Stimulated activated CD4-positive, alpha-beta T cell treated with anti-CD3 and anti-CD28 coated beads, TNF-alpha, amount 100 ng/mL, for 1 hour (primary cell): ENCODE measurements around the gene SFT2D1.
A peak's percentile ranks its signal among the peaks of the same experiment; 100 is the strongest.
"Not testable (repeated sequence)": the region's sequence is repeated elsewhere in the genome, so short reads cannot be mapped to it uniquely, and the experiment has no call there.

Experiments used
- DNase-seq, 3 donors: peaks; one replicate each; pipeline ENCODE4 v3.0.0-alpha.2; 2020; ENCODE audit warnings: low read depth in 3 of 3, low spot score in 1 of 3

The SFT2D1 gene

GRCh38 chr6:166342349-166343149 lies at the start of gene SFT2D1:
Gene SFT2D1, minus strand, starts transcription at chr6:166342545. Its CDS starts 64 bp downstream, at chr6:166342481.
- DNase-seq: peak; percentile 33 to 70 (median 47)

DNA sequence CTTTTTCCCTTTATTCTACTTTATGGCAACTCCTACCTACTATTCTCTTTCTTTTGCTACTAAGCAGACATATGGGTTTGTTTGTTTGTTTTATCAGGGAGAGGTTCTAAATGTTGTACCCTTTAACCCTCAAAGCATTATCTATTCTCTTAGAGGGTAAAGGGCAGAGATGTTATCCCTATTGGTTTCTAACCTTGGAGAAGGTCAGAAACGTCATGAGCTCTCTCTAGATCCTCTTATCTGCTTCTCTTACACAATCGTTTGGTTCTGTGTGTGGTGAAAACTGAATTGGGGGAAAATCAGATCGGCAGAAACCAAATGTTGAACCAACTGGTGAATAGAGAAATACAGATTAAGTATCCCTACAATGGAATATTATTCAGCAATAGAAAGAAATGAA lies 46.8 kb upstream of the SFT2D1 start:
- no peak for DNase-seq

- DNase-seq: no peak
Observed at GRCh38 chr6:166388290-166389004, 46.1 kb upstream of the SFT2D1 start.

DNA sequence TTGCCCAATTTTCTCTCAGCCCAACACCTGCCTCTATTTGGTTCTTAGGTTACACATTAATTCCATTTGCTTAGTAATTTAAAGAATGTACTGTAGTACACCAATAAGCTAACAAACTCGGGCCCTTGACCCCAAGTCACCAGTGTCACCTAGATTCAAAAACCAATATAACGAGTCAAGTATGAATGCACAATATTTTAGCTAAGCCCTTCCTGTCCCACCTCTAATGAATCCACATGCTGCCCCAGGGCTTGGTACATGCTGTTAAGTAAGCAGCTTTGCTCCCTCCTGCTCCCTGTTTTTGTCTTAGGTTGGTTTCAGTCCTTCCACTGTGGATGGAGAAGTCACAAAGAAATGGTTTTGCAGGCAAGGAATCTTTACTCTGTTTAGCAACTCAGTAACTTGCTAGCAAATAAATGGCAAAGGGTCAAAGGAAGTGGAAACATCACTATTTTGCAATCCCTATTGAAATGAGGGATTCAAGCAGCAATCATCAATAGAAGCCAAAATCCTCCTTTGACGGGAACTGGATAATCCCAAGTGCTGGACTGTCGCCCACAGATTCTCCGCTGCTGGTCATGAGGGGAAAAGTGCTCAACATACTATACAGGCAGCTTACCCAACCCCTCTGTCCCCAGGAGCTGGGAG lies 45.4 kb upstream of the SFT2D1 start:
- no peak for DNase-seq

GRCh38 chr6:166387098-166387497 lies 44.8 kb upstream of the SFT2D1 start:
- DNase-seq: not testable (repeated sequence)

DNA sequence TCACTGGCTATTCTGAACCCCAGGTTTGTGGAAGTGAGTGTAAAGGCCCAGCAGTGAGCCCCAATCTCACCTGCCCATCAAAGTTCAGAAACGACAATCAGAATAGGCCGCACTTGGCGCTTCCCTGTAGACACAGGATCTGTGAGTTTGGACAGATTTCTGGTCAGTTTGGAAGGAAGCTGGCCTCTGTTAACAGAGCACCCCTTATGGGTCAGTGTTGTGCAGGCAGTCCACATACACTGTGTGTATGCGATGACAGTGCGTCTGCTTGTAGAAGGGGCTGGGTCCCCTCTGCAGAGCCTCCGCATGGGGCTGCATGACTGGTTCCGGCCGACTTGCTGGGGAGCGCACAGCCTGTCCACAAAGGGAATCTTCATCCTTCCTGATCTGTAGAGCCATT lies 43.8 kb upstream of the SFT2D1 start:
- no peak for DNase-seq

DNA sequence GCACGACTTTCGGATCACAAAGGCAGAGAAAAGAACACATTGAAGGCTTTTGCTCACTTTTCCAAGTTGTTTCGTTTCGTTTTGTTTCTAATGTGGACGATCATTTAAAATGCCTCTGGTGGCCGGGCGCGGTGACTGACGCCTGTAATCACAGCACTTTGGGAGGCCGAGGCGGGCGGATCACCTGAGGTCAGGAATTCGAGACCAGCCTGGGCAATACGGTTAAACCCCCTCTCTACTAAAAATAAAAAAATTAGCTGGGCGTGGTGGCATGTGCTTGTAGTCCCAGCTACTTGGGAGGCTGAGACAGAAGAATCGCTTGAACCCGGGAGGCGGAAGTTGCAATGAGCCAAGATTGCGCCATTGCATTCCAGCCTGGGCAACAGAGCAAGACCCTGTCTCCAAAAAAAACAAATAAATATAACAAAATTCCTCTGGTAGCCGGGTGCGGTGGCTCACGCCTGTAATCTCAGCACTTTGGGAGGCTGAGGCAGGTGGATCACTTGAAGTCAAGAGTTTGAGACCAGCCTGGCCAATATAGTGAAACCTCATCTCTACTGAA lies 41.5 kb upstream of the SFT2D1 start:
- DNase-seq: peak in 1 of 3 donors; percentile 5

GRCh38 chr6:166382933-166383801 lies 40.8 kb upstream of the SFT2D1 start, which contains the start of gene MPC1:
Gene MPC1, minus strand, starts transcription at chr6:166382940. Its CDS starts 64 bp downstream, at chr6:166382876.
- peak; percentile 78 to 92 (median 88) for DNase-seq

- no peak for DNase-seq
Observed at GRCh38 chr6:166382500-166382932, 40.2 kb upstream of the SFT2D1 start.

DNA sequence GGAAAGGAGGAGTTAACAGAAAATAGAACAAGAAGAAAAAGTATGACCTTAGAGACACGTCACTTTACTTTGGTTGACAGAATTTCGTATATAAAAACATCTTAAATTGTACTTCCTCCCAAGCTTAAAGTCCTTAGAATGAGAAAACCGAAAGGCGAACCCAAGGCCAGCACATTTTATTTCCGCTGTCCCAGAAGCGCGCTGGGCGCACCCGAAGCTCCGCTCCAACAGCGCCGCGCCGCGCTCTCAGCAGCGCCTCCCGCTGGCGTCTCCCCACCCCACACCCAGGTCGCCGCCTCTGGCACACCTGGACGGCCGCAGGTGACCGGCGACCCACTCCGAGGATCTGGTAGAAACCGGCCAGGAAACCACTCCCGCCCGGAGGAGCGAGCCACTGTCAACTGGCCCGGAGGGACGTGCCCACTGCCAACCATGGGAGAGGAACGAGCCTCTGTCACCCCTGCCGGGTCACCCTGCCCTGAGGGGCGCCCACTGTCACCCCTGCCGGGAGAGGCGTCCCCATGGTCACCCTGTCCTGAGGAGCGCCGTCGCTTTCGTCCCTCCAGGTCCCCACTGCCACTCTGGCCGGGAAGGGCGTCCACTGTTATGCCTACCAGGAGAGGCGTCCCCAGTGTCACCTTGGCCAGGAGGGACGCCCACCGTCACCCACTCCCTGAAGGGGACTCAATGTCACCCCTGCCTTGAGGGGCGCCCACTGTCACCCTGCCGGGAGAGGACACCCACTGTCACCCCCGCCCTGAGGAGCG lies 39.6 kb upstream of the SFT2D1 start:
- peak in 2 of 3 donors; percentile 33 to 54 for DNase-seq

DNA sequence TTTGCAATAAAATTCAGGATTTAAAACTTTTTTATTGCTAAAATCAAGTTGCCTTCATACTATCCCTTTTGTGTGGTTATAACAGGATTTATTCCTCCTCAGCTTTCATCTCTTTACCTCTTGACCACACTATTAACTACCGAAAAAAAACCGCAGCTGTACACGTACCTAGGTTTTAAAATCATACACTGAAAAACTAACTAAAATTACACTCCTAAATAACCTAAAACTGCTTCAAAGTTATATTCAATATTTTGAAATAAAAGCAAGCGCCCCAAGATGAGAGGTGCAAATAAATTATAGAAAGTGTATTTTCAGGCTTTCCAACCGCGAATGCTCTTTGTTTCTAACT lies 39.0 kb upstream of the SFT2D1 start:
- no peak for DNase-seq

GRCh38 chr6:166379800-166380199 lies 37.5 kb upstream of the SFT2D1 start:
- DNase-seq: no peak

DNA sequence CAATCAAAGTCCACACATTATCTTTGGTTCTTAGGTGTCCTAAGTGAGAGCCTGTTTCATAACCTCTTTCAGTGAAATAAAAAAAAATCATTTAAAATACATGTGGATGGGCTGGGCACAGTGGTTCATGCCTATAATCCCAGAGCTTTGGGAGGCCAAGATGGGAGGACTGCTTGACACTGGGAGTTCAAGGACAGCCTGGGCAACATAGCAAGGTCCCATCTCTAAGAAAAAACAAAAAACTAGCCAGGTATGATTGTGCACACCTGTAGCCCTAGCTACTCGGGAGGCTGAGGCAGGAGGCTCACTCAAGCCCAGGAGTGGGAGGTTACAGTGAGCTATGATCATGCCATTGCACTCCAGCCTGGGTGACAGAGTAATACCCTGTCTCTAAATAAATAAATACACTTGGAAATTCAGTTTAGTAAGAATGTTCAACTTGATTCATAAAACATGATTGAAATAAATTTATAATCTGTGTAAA lies 36.8 kb upstream of the SFT2D1 start:
- DNase-seq: no peak

- no peak for DNase-seq
Observed at GRCh38 chr6:166377721-166378120, 35.4 kb upstream of the SFT2D1 start.

DNA sequence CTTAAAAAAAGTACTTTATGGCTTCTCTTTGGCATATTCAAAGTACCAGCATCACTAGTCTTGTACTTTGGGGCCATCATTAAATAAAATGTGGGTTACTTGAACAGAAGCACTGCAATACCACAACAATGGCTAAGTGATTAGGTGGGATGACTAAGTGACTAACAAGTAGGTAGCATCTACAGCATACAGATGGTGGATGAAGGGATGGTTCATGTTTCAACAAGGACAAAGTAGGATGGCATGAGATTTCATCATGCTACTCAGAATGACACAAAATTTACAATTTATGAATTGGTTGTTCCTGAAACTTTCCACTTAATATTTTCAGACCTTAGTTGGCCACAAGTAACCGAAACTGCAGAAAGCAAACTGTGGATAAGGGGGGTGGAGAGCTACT lies 32.7 kb upstream of the SFT2D1 start:
- no peak for DNase-seq

- DNase-seq: no peak
Observed at GRCh38 chr6:166370489-166370888, 28.1 kb upstream of the SFT2D1 start.

GRCh38 chr6:166369782-166370181 lies 27.4 kb upstream of the SFT2D1 start:
- DNase-seq: no peak

DNA sequence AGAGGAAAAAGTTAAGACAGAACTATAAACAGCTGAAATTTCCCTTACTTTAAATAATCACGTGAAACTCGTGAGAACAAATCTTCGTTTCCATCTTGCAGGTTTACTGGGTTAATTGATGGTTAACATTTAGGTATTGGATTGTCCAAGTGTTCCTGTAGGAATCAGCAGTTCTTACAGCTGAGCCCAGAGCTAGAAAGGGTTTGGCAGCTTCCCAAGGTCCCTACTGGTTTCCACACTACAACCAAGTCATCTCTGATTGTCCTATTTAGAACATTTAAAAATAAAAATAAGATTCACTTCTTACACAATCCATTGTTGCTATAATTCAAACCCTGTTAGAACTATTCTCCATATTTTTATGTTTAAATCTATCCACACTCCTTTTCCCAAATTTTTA lies 24.6 kb upstream of the SFT2D1 start:
- no peak for DNase-seq

- DNase-seq: no peak
Observed at GRCh38 chr6:166365806-166366205, 23.5 kb upstream of the SFT2D1 start.

- DNase-seq: no peak
Observed at GRCh38 chr6:166365221-166365620, 22.9 kb upstream of the SFT2D1 start.
